HG03457 (cell line): ENCODE measurements around the gene PTX3.

Experiments
- ATAC-seq: cut with Tn5 transposase; IDR thresholded peaks from one replicate; pipeline ENCODE4 v1.9.1; 2021; ENCODE audit warnings: moderate number of reproducible peaks; ENCODE audit not compliant: unreplicated experiment

The PTX3 gene

DNA sequence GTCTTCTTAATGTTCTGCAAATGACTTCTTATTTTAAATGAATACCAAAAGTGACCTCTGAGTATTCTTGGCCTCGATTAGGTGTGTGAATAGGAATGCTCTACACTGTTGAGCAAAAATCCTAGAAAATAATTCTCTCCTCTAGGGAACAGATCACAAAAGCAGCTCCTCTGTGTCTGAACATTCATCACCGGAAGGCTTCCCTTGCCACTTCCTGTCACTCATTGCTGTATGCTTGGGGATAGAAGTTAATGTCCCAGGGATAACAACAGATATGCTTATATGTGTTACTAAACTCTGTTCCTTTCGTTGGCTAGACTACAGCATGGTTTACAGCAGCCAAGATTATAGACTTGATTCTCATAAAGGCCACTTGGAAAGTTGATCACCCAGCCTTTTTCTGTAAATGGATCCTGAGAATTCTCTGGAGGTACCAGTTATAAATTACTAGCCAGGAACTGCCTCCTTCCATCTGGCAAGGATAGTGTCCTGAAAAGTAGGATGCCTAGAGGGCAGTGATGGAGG is 16.0 kb upstream of the PTX3 start:
- ATAC-seq: no peak

DNA sequence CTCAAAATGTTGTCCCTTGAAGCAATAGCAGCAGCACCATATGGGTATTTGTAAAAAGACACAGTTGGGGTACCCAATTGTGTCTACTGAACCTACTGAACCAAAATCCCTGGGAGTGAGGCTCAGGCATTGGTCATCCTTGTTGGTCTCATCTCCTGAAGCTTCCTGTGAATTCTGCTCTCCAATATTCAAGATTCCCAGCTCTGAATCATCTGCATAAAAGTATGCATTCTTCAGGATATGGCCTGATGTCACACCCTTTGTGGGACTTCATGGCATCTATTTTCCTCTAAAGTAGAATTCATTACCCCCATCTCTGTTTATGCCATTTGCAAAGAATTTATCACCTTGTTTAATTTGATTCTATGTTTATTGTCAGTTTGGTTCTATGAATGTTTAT is 13.3 kb upstream of the PTX3 start:
- no peak for ATAC-seq

DNA sequence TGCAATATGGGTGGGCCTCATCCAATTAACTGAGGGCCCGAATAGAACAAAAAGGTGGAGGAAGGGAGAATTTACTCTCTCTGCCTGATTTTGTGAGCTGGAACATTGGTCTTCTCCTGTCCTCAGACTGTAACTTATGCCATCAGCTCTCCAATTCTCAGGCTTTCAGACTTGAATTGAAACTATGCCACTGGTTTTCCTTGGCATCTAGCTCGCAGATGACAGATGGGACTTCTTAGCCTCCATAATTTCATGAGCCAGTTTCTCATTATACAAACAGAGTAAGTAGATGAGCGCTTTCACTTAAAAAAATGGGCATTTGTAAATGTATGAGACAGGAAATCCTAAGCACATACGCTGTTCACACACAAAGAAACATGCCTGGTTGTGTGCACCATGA is 8.7 kb upstream of the PTX3 start:
- ATAC-seq: no peak

DNA sequence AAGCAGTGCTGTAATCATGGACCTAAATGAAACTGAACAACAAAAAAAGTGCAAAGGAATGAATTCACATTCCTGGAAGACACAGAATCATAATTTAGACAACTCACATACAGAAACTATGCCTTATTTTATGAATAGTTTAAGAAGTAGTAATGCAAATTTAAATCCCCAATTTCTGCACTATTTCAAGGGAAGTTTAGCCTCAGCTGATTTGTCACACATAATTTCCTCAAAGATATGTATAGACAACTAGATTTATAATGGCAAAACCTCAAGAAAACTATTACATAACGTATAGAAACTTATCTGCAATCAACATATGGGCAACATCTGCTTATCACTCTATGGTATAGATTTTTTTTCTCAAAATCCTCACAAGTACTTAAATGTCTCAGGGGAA is 7.8 kb upstream of the PTX3 start:
- no peak for ATAC-seq

DNA sequence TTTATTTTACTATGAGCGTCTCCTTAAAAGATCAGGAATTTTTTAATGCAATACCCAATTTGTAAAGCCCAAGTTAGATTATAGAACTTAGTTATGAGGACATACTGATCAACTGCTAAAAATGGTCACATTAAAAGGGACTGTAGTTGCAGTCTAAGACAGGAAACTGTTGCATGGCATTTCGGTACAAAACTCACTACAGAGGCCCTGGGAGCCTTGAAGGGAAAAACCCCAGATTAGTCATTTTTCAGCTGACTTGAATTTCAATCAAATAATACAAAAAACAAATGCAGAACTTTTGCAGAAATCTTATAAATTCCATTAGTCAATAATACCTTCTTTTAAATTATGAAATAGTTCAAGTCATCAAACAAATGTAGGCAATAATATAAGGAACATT is 6.9 kb upstream of the PTX3 start:
- no peak for ATAC-seq

DNA sequence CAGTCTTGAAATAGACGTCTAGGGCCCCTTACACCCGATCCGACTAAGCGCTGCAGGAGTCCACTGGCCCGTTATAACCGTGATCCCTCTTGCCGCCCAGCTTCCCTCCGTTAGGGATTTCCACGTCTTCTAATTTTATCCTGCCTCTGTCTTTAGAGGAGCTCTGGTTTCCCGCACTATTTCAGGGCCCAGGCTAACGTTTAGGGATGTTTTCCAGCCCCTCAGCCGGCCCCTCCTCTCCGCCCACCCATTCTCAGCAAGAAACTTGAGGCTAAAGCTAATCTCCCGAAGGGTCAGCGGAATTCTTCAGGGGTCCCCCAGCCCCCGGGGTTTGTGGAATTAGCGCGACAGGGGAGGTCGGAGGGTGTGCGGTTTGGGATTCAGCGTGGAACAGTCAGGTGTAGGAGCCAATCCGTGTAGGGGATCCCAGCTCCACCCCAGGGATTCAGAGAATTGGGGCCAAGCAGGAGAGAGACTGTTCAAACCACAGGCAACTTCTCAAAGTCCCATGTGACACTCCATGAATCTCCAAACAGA is 1.6 kb downstream of the PTX3 start:
- ATAC-seq: no peak

DNA sequence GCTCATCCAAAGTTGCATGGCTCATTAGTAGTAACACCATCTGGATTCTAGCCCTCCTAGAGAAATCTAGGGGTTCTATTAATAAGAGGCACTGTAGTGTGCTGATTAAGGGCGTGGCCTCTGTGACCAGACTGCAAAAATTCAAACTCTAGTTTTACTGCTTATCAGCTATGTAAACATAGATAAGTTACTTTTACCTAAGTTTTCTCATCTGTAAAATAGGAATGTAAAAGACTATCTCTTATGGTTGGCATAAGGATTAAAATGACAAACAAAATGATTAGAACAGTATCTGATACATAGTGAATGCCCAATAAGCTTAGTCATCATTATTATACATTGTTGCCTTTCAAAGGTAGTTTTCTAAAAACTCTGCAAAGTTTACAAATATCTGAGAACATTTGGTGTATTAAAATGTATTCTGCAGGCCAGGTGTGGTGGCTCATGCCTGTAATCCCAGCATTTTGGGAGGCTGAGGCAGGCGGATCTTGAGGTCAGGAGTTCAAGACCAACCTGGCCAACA is 4.5 kb downstream of the PTX3 start:
- ATAC-seq: no peak

DNA sequence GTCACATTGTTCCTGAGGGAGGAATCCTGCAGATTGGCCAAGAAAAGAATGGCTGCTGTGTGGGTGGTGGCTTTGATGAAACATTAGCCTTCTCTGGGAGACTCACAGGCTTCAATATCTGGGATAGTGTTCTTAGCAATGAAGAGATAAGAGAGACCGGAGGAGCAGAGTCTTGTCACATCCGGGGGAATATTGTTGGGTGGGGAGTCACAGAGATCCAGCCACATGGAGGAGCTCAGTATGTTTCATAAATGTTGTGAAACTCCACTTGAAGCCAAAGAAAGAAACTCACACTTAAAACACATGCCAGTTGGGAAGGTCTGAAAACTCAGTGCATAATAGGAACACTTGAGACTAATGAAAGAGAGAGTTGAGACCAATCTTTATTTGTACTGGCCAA is 6.1 kb downstream of the PTX3 start:
- ATAC-seq: no peak

DNA sequence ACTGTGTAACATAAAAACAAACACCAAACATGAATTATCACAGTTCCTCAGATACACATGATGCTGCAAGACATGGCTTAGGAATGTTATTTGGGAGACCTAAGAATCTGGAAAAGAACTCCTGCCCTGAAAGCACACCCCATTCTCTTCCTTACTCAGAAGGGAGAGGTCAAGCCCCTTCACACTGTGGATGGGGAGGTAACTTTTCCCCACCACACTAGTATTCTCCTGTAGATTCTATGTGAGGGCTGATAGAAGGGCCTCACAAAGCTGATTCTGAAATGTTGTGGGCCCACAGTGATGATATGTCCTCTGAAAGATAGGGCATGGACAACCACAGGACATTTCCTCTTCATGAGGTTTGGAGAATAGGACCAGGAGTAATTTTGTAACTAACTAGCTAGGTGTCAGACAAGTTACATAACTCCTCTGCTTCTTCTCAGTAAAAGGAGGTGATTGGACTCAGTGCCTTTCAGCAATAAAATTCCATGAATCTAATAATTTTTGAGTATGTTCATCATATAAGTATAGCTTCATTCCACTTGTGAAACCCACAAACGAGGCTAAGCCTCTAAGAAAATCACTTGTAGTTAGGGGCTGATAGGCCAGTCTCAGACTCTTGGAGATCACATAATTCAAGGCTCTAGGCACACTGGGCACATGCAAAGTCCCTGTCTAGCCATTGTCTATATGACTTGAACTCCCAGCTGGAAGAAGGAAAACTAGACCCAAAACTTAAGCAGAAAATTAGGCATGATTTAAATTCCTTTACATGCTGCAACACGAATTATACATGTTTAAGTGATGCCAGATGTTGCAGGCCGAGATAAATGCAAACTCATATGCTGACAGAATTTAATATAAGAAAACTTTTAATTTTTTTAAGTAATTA is 7.5 kb downstream of the PTX3 start:
- no peak for ATAC-seq

DNA sequence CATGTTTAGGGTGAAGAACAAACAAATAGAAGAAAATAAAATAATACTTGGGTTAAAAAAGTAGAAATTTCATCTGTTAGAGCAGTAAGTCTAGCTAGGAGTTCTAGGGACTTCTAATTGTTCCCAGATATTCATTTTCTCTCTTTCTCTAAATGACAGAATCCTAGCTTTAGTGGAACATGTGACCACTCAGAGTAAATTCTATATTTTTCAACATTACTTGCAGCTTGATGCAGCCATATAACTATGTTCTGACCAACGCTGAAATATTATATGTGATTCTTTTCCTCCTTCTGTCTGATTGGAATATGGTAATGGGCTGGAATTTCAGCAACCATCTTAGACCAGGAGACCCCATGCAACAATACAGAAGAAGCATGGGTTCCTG is 8.1 kb downstream of the PTX3 start:
- ATAC-seq: no peak

DNA sequence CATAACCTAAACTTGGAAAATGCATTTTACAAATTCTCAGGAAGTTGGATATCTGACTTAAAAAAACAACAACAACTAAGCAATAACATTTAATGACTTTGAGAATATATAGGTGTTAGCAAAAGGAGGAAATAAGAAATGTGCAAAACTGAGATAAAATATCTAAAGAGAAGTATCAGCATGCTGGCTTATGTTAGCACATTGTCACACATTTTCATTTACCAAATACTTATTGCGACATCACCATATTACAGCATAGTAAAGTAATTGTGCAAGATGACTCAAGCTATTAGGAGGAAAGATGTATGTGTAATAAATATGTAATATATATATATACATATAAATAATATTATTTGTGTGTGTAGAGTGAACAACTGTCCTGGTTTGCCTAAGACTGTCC is 9.2 kb downstream of the PTX3 start:
- no peak for ATAC-seq

DNA sequence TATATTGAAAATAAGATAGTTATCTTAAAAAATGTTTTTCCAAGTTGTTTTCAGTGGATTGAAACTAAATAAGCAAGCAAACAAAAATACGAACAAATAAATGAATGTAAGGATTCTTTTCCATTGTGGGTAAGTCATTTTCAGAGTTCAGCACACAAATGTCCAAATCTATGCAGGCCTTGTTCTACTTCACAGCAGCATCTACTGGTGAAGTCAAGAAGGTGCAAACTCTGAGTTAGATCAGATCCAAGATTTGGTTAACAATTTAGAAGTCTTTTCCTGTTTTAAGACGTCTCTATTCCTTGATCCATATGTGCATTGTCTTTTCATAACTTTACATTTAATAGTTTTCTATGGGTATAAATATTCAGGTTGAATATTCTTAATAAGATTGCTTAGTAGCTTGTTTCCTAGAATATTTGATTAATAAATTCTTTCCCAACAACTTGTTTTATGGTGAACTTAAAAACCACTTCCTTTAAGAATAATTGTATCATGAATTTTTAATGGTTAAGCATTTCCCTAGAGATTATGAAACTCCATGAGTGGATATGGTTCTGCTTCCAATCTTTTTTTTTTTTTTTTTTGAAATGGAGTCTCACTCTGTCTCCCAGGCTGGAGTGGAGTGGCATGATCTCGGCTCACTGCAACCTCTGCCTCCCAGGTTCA is 10.5 kb downstream of the PTX3 start:
- no peak for ATAC-seq

DNA sequence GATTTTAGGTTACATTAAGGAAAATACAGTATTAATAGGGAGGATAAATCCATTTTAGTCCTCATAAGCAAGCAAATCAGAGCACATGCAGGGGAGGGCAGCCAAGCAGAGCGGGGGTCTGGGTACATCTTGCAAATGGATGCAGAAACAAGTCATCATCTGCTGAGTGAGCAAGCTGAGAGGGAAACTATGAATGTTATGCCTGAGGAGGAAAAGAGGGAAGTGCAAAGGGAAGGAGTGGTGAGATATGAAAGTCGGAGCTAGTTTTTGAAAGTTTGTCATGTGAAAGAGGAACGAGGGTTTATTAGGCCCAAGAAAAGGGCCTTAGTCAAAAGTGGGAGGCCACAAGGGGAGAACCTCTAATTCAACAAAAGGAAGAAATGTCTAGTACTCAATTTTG is 15.4 kb downstream of the PTX3 start:
- no peak for ATAC-seq

DNA sequence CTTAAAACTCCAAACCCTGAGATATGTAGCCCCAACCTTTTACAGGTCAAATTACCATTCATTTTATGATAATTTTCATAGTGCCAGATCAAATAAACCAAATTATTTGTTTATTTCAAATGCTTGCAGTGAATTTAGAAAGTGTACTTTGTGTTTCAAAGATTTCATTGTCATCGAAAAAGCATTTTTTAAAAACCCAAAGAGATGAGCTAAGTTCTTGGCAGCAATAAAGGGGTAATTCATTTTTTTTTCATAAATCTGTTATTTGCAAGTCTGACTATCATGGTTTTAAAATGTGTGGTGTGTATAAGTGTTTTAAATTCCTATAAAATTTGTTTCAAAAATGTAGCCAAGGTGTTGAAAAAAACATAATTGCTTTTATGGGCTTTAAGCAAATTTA is 17.2 kb downstream of the PTX3 start:
- ATAC-seq: no peak

DNA sequence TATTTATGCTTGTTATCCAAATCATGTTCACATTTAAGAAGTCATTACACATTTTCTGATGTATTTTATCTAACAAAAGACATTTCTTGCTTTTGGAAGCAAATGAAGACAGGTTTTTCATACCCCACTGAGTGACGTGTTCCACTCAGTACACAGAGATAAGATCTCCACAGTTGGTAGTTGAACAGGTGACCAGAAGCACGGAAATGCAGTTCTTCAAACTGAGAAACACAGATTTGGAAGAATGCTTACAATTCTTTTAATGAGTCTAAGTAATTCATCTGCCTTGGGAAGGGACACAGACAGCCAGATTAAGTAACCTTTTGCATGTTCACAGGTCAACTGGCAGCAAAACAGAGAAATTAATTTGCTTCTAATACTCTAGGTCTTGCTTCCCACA is 23.1 kb downstream of the PTX3 start:
- ATAC-seq: no peak

DNA sequence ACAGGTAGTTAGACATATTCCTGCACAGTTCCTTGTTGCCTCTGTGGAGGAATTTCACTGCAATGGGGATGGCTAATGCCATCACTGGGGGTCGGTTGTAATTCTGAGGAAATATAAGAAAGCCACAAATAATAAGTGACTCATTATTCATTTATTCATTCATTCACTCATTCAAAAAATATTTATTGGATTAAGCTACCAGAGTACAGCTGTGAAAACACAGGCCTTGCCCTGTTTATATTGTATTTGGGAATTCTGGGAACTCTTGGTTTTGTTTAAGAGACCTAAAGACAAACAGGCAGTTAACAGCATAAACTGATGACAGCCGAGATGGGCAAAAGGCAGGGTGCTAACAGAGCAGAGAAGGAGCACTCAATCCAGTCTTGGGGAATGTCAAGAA is 23.6 kb downstream of the PTX3 start:
- no peak for ATAC-seq

DNA sequence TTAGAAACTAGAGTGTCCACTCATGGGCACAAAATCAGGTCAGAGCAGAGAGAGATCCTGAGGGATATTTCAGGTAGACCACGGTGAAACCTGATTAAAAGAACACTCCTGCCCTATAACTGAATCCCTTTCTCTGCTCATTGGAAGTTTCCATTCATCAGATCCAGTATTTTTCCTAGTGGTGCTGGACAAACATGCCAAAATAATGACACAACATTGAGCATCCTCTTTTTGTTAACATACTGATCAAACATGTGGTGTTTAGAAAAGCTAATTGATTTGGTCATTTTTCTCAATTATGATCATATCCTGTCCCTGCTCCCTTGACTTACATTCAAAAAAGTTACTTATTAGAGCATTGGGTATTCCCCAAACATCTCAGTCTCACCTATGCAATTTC is 27.2 kb downstream of the PTX3 start:
- ATAC-seq: no peak

DNA sequence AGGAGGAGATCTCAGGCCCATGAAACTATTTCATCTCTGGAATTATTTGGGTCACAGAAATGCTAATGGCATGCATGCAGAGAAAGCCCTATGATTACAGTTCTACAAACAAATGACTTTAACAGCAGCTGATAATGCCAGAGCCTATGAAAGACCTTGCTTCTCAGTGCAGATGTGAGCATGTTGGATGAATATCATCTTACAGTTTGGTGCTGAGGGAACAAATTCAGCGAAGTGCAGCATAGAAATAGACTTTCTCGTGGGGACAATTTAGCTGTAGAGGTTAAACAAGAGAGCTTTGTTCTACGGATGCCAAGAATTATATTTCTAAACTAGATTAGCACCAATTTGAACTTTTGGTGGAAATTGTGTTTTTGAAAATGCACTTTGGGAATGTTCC is 27.7 kb downstream of the PTX3 start:
- no peak for ATAC-seq

DNA sequence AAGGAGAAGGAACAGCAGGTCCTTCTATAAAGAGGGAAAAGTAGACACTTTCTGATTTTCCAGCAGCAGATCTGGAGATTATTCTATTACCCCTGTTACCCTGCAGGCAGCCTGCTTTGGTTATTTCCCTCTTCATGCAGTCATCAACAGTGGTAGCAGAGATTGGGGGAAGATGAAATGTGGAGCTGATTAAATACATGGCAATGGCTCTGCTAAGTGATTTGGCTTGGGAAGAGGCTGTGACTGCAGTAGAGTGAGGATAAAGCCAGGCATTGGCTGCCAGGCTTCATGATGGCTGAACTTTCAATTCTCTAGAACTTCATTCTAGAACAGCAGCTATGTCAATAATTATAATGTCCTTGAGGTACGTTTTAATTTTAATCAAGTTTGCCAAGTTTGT is 29.1 kb downstream of the PTX3 start:
- no peak for ATAC-seq

DNA sequence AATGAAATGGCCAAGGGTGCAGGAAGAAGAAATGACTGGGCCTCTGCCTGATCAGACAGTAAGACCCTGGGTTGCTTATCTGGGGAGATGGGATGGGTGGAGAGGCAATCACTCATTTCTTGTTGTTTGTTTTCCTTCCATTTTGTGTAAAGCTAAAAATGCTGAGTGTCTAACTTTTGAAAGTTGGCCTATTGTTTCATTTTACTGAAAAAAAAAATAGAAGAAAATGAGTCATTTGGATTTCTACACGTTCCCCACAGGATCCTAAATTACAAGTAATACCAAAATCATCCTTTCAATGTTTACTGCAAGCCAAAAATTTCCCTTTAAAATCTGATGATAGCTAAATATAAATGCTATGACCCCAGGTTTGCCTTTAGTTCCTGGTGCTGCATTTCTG is 30.6 kb downstream of the PTX3 start:
- no peak for ATAC-seq

DNA sequence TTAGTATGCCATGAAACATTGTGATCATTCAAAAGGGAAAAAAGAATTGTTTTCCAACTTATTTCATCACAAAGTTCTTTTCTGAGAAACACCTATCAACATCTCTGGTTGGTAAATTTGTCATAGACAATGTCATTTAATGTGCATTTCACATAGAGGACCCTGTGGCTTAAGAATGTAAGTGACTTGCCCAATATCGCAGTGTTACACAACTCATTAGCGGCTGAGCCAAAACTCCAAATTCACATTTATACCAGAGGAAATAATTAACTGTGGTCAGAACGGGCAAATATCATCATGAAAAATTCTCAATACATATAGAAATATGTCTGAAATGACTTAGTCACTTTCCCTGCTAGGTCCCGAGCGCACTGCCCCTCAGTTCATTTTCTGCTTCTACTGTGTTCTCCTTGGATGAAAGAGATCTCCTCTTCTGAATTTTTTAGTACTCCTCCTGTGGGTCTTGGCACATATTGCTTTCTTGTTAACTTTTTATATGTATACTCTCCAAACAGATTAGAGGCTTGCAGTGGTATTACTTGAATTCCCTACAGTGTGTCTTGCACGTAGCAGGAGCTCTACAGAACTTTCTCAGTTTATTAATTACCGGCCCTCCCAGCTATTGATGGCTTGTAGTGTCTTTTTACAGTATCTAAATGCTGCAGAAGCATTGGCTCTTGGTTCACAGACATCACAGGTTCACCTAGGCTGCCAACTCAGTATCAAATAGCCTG is 33.1 kb downstream of the PTX3 start:
- ATAC-seq: no peak
